Fibroblast of lung (primary cell): Measurements from ENCODE around the gene ARL9. TPM values are rescaled to one million over a fixed set of nuclear protein-coding genes. Genes with fewer than 3 reads are reported as not detected.

Source experiments
- DNase-seq, 2 donors: peaks; one replicate each; pipeline versions ENCODE4 v3.0.0 to v3.0.0-alpha.2; 2010; ENCODE audit warnings: low read depth in 2 of 2
- H2AFZ ChIP-seq: 2 replicates; pipeline ENCODE4 v1.5.1; 2012; ENCODE audit warnings: low read length, control low read depth, inconsistent platforms
- H3K27ac ChIP-seq: 2 replicates; pipeline ENCODE4 v1.5.1; 2011; ENCODE audit warnings: low read length, control low read depth; ENCODE audit not compliant: insufficient read depth
- H3K27me3 ChIP-seq: 2 replicates; pipeline ENCODE4 v1.5.1; 2011; ENCODE audit warnings: mild to moderate bottlenecking, low read length; ENCODE audit not compliant: control insufficient read depth, insufficient read depth
- H3K36me3 ChIP-seq: 2 replicates; pipeline ENCODE4 v1.5.1; 2011; ENCODE audit warnings: low read length; ENCODE audit not compliant: control insufficient read depth, insufficient read depth
- H3K4me1 ChIP-seq: 2 replicates; pipeline ENCODE4 v1.5.1; 2011; ENCODE audit warnings: low read length; ENCODE audit not compliant: control insufficient read depth, insufficient read depth; ENCODE audit errors: extremely low read depth
- H3K4me2 ChIP-seq: 2 replicates; pipeline ENCODE4 v1.5.1; 2011; ENCODE audit warnings: low read length, control low read depth; ENCODE audit not compliant: insufficient read depth; ENCODE audit errors: extremely low read depth
- H3K4me3 ChIP-seq, 4 experiments: fragments of 200-600 bp in 1 of 4; sonication (generic) in 1 of 4; replicated peaks in 1 of 4; 2 replicates each; pipeline ENCODE4 v1.5.1; 2011 to 2016; ENCODE audit warnings: low read length in 4 of 4, low read depth in 3 of 4, mild to moderate bottlenecking in 3 of 4, control low read depth in 2 of 4, inconsistent platforms in 1 of 4, mixed read lengths in 1 of 4; ENCODE audit not compliant: insufficient read depth in 1 of 4; ENCODE audit errors: control extremely low read depth in 1 of 4
- H3K79me2 ChIP-seq: 2 replicates; pipeline ENCODE4 v1.5.1; 2012; ENCODE audit warnings: mild to moderate bottlenecking, low read length, inconsistent platforms; ENCODE audit not compliant: control insufficient read depth, insufficient read depth
- H3K9ac ChIP-seq: 2 replicates; pipeline ENCODE4 v1.5.1; 2011; ENCODE audit warnings: mild to moderate bottlenecking, low read length, control low read depth; ENCODE audit not compliant: insufficient read depth
- H3K9me3 ChIP-seq: 2 replicates; pipeline ENCODE4 v1.5.1; 2012; ENCODE audit warnings: low read depth, low read length; ENCODE audit not compliant: control insufficient read depth, insufficient read depth
- H4K20me1 ChIP-seq: 2 replicates; pipeline ENCODE4 v1.5.1; 2011; ENCODE audit warnings: low read length; ENCODE audit not compliant: control insufficient read depth, insufficient read depth; ENCODE audit errors: extremely low read depth
- CTCF ChIP-seq, 2 donors: IDR thresholded peaks in 1 of 2; conservative IDR thresholded peaks in 1 of 2; 1 replicate in 1 of 2; 2 replicates in 1 of 2; pipeline ENCODE4 v1.5.1; 2011 to 2012; ENCODE audit warnings: low read length in 2 of 2, control low read depth in 1 of 2, inconsistent platforms in 1 of 2, low read depth in 1 of 2, mild to moderate bottlenecking in 1 of 2
- EZH2 ChIP-seq: IDR thresholded peaks from 2 replicates; pipeline ENCODE4 v1.5.1; 2012; ENCODE audit warnings: low read length, control low read depth, mild to moderate bottlenecking; ENCODE audit errors: missing control alignments
- polyA plus RNA-seq, 2 donors: library from polyadenylated mRNA; depleted of rRNA in 1 of 2; stranded (reverse) in 1 of 2; unstranded in 1 of 2; fragments of >200 nt; gene quantifications; 2 replicates each; pipeline ENCODE4 v1.2.1, GENCODE V29; 2011 to 2012; ENCODE audit warnings: missing spikeins in 1 of 2
- total RNA-seq: library from RNA; depleted of rRNA; stranded (reverse); fragments of >200 nt; gene quantifications from 2 replicates; pipeline ENCODE4 v1.2.1, GENCODE V29; 2014

The ARL9 gene
- total and polyA plus RNA-seq, 2 donors (not counting 1 experiment from before 2014, with no cell fraction given): 0.62 to 0.83 TPM

- Histone ChIP-seq H3K27me3 (no peaks in the 10 kb centered on the region), H3K4me3 (no peak overlapping the region)
Measured at GRCh38 chr4:56540826-56541225, 35.2 kb downstream of the ARL9 start.

GRCh38 chr4:56544573-56545131 lies 39.1 kb downstream of the ARL9 start:
- H3K9me3 ChIP-seq: no peaks in the 10 kb centered on the region
- H3K27ac ChIP-seq: no peak overlapping the region
- H3K9ac ChIP-seq: no peak overlapping the region
- H3K4me1 ChIP-seq: no peaks in the 10 kb centered on the region
- H3K36me3 ChIP-seq: no peaks in the 10 kb centered on the region
- H3K79me2 ChIP-seq: no peaks in the 10 kb centered on the region
- H3K4me2 ChIP-seq: peak overlapping the region; percentile 75
- H3K27me3 ChIP-seq: no peaks in the 10 kb centered on the region
- no peaks in the 10 kb centered on the region for H4K20me1 ChIP-seq
- peak; percentile 75 to 81 for DNase-seq
- TF ChIP-seq CTCF (conservative IDR thresholded peaks at IDR 0.05 in 1 of 2, IDR thresholded peaks at IDR 0.05 in 1 of 2; ENCODE audit: low read depth in 1 of 2, low read length in 2 of 2) (peak; percentile 79 to 98), EZH2 (no peak)
- H2AFZ ChIP-seq: peak overlapping the region; percentile 91
- H3K4me3 ChIP-seq: peak overlapping the region; percentile 37 to 45 (median 44)

More at GRCh38 chr4:56540826-56541225, 35.2 kb downstream of the ARL9 start:
- Histone ChIP-seq H3K9me3 (no peaks in the 10 kb centered on the region), H3K4me1 (no peaks in the 10 kb centered on the region), H4K20me1 (no peaks in the 10 kb centered on the region), H2AFZ (no peak overlapping the region), H3K36me3 (no peaks in the 10 kb centered on the region), H3K4me2 (no peak overlapping the region), H3K79me2 (no peaks in the 10 kb centered on the region), H3K9ac (no peak overlapping the region), H3K27ac (no peak overlapping the region)
- no peak for DNase-seq
- TF ChIP-seq EZH2: no peak
- no peak for TF ChIP-seq CTCF (conservative IDR thresholded peaks at IDR 0.05 in 1 of 2, IDR thresholded peaks at IDR 0.05 in 1 of 2; ENCODE audit: low read depth in 1 of 2, low read length in 2 of 2)

- Histone ChIP-seq H3K4me1 (no peaks in the 10 kb centered on the region), H3K79me2 (no peaks in the 10 kb centered on the region), H3K27ac (no peak overlapping the region), H3K9ac (no peak overlapping the region), H3K27me3 (no peaks in the 10 kb centered on the region), H3K4me3 (no peak overlapping the region), H3K4me2 (no peak overlapping the region), H2AFZ (no peak overlapping the region), H4K20me1 (no peaks in the 10 kb centered on the region), H3K36me3 (no peaks in the 10 kb centered on the region), H3K9me3 (no peaks in the 10 kb centered on the region)
- no peak for DNase-seq
- TF ChIP-seq CTCF (conservative IDR thresholded peaks at IDR 0.05 in 1 of 2, IDR thresholded peaks at IDR 0.05 in 1 of 2; ENCODE audit: low read depth in 1 of 2, low read length in 2 of 2): no peak
- TF ChIP-seq EZH2: no peak
Measured at GRCh38 chr4:56550642-56551041, 45.1 kb downstream of the ARL9 start.
